ENCODE results near the gene ERC1.

The ERC1 gene

GRCh38 chr12:1418144-1418543 lies 427.1 kb downstream of the ERC1 start:
- no peak for DNase-seq

GRCh38 chr12:1419849-1420371 lies 428.9 kb downstream of the ERC1 start:
- no peak for DNase-seq

- DNase-seq = no peak
Measured at GRCh38 chr12:1421091-1421846, 430.2 kb downstream of the ERC1 start.

GRCh38 chr12:1422604-1423315 lies 431.7 kb downstream of the ERC1 start:
- DNase-seq = no peak

GRCh38 chr12:1424674-1425395 lies 433.8 kb downstream of the ERC1 start:
- no peak for DNase-seq

GRCh38 chr12:1425396-1425729 lies 434.3 kb downstream of the ERC1 start:
- no peak for DNase-seq

- no peak for DNase-seq
Measured at GRCh38 chr12:1428671-1429070, 437.6 kb downstream of the ERC1 start.

GRCh38 chr12:1429980-1430379 lies 439.0 kb downstream of the ERC1 start:
- no peak for DNase-seq

GRCh38 chr12:1434296-1434955 lies 443.4 kb downstream of the ERC1 start:
- no peak for DNase-seq

GRCh38 chr12:1435044-1435443 lies 444.0 kb downstream of the ERC1 start:
- no peak for DNase-seq

GRCh38 chr12:1435456-1435855 lies 444.4 kb downstream of the ERC1 start:
- DNase-seq = no peak

- DNase-seq = no peak
Measured at GRCh38 chr12:1436015-1436414, 445.0 kb downstream of the ERC1 start.

GRCh38 chr12:1436981-1437380 lies 446.0 kb downstream of the ERC1 start:
- DNase-seq = no peak

- DNase-seq = no peak
Measured at GRCh38 chr12:1439201-1439600, 448.2 kb downstream of the ERC1 start.

- DNase-seq = no peak
Measured at GRCh38 chr12:1439687-1440086, 448.7 kb downstream of the ERC1 start.

- DNase-seq = no peak
Measured at GRCh38 chr12:1443421-1444141, 452.6 kb downstream of the ERC1 start.

GRCh38 chr12:1444142-1444516 lies 453.1 kb downstream of the ERC1 start:
- no peak for DNase-seq

- no peak for DNase-seq
Measured at GRCh38 chr12:1445807-1446206, 454.8 kb downstream of the ERC1 start.

GRCh38 chr12:1448336-1448735 lies 457.3 kb downstream of the ERC1 start:
- DNase-seq = no peak

- DNase-seq = no peak
Measured at GRCh38 chr12:1453810-1454209, 462.8 kb downstream of the ERC1 start.

GRCh38 chr12:1456885-1457284 lies 465.9 kb downstream of the ERC1 start:
- no peak for DNase-seq

- DNase-seq = no peak
Measured at GRCh38 chr12:1457901-1458300, 466.9 kb downstream of the ERC1 start.

GRCh38 chr12:1459339-1459738 lies 468.3 kb downstream of the ERC1 start:
- DNase-seq = no peak
